ENCODE data around the gene WDR18.

The WDR18 gene

DNA sequence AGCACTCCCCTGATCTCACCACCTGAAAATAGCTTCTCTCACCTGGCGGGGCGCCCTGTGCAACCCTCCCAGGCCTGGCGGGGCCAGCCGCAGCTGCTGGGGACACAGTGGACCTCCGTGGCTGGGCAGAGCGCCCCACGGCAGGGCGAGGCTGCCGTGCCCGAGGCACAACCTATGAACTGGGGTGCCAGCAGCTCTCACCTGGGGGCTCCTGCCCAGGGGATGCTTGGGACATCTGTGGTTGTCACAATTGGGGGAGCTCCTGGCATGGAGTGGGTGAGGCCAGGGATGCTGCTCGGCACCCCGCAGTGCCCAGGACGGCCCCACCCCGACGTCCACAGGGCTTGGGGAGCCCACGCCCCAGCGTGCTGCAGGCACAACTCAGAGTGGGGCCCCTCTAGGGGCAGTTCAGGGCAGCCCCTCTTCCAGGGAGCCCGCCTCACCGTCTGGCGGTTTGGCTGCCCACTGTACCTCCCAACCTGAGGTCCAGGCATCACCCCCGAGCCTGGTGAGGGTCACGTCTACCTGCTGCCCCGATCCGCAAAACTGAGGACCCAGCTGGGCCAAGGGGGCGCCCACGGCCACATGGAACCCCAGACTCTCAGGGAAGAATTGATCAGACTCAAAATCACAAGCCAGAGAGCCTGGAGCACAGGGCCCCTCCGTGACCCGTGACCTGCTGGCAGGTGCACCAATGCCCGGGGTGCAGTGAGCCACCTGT lies 31.1 kb downstream of the WDR18 start:
- no peak overlapping the region for H3K4me3 ChIP-seq (ENCODE audit: low read depth, low read length)
- no peak for DNase-seq (ENCODE audit: low read depth)
- no peak for TF ChIP-seq MYC (IDR thresholded peaks at IDR 0.05; ENCODE audit: low read depth, low read length)
- no peak for TF ChIP-seq POLR2A (IDR thresholded peaks at IDR 0.05; ENCODE audit: extremely low read depth, insufficient read length)
- TF ChIP-seq, protein P1, sequence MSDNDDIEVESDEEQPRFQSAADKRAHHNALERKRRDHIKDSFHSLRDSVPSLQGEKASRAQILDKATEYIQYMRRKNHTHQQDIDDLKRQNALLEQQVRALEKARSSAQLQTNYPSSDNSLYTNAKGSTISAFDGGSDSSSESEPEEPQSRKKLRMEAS (IDR thresholded peaks at IDR 0.05; ENCODE audit: low read depth, low read length): no peak
- TF ChIP-seq, protein P2, sequence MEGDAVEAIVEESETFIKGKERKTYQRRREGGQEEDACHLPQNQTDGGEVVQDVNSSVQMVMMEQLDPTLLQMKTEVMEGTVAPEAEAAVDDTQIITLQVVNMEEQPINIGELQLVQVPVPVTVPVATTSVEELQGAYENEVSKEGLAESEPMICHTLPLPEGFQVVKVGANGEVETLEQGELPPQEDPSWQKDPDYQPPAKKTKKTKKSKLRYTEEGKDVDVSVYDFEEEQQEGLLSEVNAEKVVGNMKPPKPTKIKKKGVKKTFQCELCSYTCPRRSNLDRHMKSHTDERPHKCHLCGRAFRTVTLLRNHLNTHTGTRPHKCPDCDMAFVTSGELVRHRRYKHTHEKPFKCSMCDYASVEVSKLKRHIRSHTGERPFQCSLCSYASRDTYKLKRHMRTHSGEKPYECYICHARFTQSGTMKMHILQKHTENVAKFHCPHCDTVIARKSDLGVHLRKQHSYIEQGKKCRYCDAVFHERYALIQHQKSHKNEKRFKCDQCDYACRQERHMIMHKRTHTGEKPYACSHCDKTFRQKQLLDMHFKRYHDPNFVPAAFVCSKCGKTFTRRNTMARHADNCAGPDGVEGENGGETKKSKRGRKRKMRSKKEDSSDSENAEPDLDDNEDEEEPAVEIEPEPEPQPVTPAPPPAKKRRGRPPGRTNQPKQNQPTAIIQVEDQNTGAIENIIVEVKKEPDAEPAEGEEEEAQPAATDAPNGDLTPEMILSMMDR (IDR thresholded peaks at IDR 0.05; ENCODE audit: low read depth, low read length): no peak

DNA sequence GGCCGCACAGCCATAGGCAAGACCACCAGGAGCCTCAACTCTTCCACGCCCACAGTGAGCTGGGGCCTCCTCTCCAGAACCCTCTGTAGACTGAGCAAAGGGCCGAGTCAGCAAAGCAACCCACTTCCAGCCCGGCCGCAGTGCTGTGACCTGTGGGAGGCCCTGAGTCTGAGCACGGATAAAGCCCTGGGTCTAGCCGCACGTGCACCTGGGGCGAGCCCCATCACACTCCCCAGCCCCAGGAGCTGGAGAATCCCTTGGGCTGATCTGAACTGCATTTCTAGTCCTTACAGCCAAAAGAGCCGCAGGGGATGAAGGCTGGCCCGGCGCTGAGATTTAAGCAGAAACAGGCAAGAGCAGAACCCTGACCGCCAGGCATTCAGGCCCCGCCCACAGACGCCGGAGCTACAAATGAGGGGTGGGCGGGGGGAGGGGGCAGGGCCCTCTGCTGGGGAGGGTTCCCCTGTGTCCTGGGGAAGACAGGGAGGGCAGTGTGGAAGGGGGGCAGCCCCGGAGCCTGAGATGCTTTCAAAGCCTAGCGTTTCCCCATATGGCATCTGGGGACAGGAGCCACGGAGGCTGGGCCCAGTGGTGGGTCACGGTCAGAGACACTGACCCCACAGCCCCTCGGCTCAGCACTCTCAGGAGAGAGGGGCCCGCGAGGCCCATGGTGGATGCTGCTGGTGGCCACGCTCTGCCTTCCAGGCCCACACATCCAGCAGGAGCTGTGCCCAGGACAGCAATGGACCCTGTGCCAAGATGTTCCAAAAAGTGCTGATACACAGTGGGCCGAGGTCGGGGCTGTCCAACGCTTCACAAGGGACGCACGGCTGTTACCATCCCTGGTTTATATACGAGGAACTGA lies 31.9 kb downstream of the WDR18 start:
- H3K4me3 ChIP-seq (ENCODE audit: low read depth, low read length): no peak overlapping the region
- no peak for DNase-seq (ENCODE audit: low read depth)
- TF ChIP-seq, protein P1 (IDR thresholded peaks at IDR 0.05; ENCODE audit: low read depth, low read length): no peak
- TF ChIP-seq, protein P2 (IDR thresholded peaks at IDR 0.05; ENCODE audit: low read depth, low read length): no peak
- no peak for TF ChIP-seq MYC (IDR thresholded peaks at IDR 0.05; ENCODE audit: low read depth, low read length)
- TF ChIP-seq POLR2A (IDR thresholded peaks at IDR 0.05; ENCODE audit: extremely low read depth, insufficient read length): no peak

DNA sequence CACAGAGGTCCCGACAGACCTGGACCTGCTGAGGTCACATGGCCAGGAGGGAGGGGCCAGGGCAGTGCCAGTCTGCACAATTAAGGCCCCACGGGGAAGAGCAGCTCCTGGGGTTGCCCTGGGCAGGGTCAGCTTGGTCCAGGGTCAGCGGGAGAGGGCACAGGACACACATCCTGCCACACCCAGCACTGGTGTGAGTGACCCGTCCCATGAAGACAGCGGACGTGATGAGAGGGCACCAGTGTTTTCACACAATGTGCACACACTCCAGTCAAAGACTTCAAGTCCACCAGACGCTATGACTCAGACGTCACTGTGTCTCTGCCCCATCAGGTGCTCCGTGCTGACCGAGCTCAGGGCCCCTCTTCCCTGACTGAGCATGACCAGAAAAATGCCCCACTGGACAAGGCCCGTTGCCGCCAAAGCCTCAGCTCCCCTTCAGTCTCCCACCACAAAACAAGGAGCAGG lies 32.5 kb downstream of the WDR18 start:
- TF ChIP-seq, protein P1 (IDR thresholded peaks at IDR 0.05; ENCODE audit: low read depth, low read length): no peak
- TF ChIP-seq, protein P2 (IDR thresholded peaks at IDR 0.05; ENCODE audit: low read depth, low read length): no peak
- TF ChIP-seq POLR2A (IDR thresholded peaks at IDR 0.05; ENCODE audit: extremely low read depth, insufficient read length) (no peak), MYC (IDR thresholded peaks at IDR 0.05; ENCODE audit: low read depth, low read length) (no peak)
- no peak for DNase-seq (ENCODE audit: low read depth)
- no peak overlapping the region for H3K4me3 ChIP-seq (ENCODE audit: low read depth, low read length)

DNA sequence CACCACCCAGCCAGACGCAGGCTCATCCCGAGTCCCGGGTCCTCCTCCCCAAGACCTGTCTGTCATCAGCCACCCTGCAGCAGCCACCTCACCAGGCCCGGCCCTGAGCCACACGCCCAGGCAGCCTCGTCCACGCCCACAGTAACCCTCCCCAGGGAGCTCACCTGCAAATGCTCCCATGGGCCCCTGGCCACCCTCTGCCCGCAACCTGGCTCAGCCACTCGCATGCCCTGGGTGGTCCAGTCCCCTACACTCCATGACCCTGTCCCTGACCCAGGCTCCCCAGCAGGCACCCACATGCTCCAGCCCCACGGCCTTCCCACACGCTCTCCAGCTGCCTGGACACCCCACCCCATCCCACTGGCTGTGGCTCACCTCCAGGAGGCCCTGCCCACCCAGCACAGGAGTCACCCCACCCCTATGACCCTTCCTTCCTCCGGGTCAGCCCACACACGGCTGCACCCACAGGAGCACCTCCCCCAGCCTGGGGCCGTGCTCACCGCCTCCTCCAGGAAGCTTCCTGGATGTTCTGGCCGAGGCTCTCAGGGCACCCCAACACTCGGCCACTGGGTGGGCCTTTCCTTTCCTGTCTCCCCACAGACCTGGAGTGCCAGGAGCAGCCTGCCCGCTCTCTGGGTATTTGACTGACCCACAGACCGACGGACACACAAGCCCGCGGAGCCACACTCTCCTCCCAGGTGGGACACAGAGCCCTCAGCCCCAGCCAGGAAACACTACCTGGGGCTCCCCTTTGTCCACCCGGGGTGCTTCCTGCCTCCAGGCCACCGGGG lies 33.2 kb downstream of the WDR18 start:
- TF ChIP-seq MYC (IDR thresholded peaks at IDR 0.05; ENCODE audit: low read depth, low read length): no peak
- TF ChIP-seq POLR2A (IDR thresholded peaks at IDR 0.05; ENCODE audit: extremely low read depth, insufficient read length): no peak
- TF ChIP-seq, protein P1 (IDR thresholded peaks at IDR 0.05; ENCODE audit: low read depth, low read length): no peak
- TF ChIP-seq, protein P2 (IDR thresholded peaks at IDR 0.05; ENCODE audit: low read depth, low read length): no peak
- H3K4me3 ChIP-seq (ENCODE audit: low read depth, low read length): no peak overlapping the region
- DNase-seq (ENCODE audit: low read depth): no peak

DNA sequence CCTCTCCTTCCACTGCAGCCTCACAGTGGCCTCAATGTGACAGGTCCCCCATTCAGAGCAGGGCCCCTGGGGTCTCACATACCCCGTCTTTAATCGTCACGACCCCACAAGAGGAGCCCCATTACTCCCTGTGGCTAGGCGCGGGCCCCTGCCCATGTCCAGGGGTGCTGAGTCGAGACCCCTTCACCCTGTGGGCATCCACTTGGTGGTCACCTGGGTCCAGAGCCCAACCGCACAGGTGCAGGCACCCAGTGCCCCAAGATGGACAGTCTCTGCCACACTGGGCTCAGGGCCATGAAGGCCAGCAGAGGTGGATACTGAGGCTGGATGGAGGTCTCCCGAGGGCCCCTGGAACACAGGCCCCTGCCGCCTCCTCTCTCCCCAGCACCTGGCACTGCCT lies 33.8 kb downstream of the WDR18 start:
- H3K4me3 ChIP-seq (ENCODE audit: low read depth, low read length): no peak overlapping the region
- TF ChIP-seq POLR2A (IDR thresholded peaks at IDR 0.05; ENCODE audit: extremely low read depth, insufficient read length) (no peak), MYC (IDR thresholded peaks at IDR 0.05; ENCODE audit: low read depth, low read length) (no peak)
- TF ChIP-seq, protein P2 (IDR thresholded peaks at IDR 0.05; ENCODE audit: low read depth, low read length): no peak
- TF ChIP-seq, protein P1 (IDR thresholded peaks at IDR 0.05; ENCODE audit: low read depth, low read length): no peak
- DNase-seq (ENCODE audit: low read depth): no peak
